HG03521 (cell line): ENCODE results near the gene C10orf53.
"Not testable (repeated sequence)": the region's sequence is repeated elsewhere in the genome, so short reads cannot be mapped to it uniquely, and the experiment has no call there.

ENCODE experiments used
- ATAC-seq: cut with Tn5 transposase; IDR thresholded peaks from one replicate; pipeline ENCODE4 v1.9.1; 2021; ENCODE audit warnings: mild to moderate bottlenecking, moderate library complexity; ENCODE audit not compliant: unreplicated experiment

Gene C10orf53

GRCh38 chr10:49652421-49653272 lies 26.8 kb upstream of the C10orf53 start:
- no peak for ATAC-seq

GRCh38 chr10:49653273-49653929 lies 26.1 kb upstream of the C10orf53 start:
- no peak for ATAC-seq

GRCh38 chr10:49654036-49654693 lies 25.3 kb upstream of the C10orf53 start:
- no peak for ATAC-seq

- ATAC-seq = no peak
These were observed 24.4 kb upstream of the C10orf53 start for GRCh38 chr10:49655099-49655498.

- ATAC-seq = no peak
These were observed 22.5 kb upstream of the C10orf53 start for GRCh38 chr10:49656845-49657493.

GRCh38 chr10:49657606-49658005 lies 21.8 kb upstream of the C10orf53 start:
- no peak for ATAC-seq

- no peak for ATAC-seq
These were observed 18.2 kb upstream of the C10orf53 start for GRCh38 chr10:49661140-49661856.

GRCh38 chr10:49662169-49662830 lies 17.2 kb upstream of the C10orf53 start:
- no peak for ATAC-seq

GRCh38 chr10:49663596-49663995 lies 15.9 kb upstream of the C10orf53 start:
- ATAC-seq = no peak

- ATAC-seq = no peak
These were observed 15.2 kb upstream of the C10orf53 start for GRCh38 chr10:49664006-49664841.

- no peak for ATAC-seq
These were observed 14.6 kb upstream of the C10orf53 start for GRCh38 chr10:49664842-49665355.

GRCh38 chr10:49666054-49666615 lies 13.3 kb upstream of the C10orf53 start:
- no peak for ATAC-seq

- no peak for ATAC-seq
These were observed 12.8 kb upstream of the C10orf53 start for GRCh38 chr10:49666685-49667084.

- no peak for ATAC-seq
These were observed 11.5 kb upstream of the C10orf53 start for GRCh38 chr10:49667991-49668390.

GRCh38 chr10:49668684-49669083 lies 10.8 kb upstream of the C10orf53 start:
- ATAC-seq = no peak

- ATAC-seq = no peak
These were observed 498 bp upstream of the C10orf53 start for GRCh38 chr10:49678827-49679479.

GRCh38 chr10:49682449-49682848 lies 3.0 kb downstream of the C10orf53 start:
- not testable (repeated sequence) for ATAC-seq

GRCh38 chr10:49682879-49683278 lies 3.4 kb downstream of the C10orf53 start:
- ATAC-seq = no peak
